GM18907 (cell line): Measurements from ENCODE around the gene NSG2.
"Not testable (repeated sequence)": the region's sequence is repeated elsewhere in the genome, so short reads cannot be mapped to it uniquely, and the experiment has no call there.

Experiments
- ATAC-seq: cut with Tn5 transposase; IDR thresholded peaks from one replicate; pipeline ENCODE4 v1.9.1; 2021; ENCODE audit warnings: mild to moderate bottlenecking, moderate library complexity; ENCODE audit not compliant: unreplicated experiment

Gene NSG2

GRCh38 chr5:174045470-174046025, at the start of gene NSG2:
Gene NSG2, plus strand, starts transcription at chr5:174045706. Its CDS starts 1,050 bp downstream, at chr5:174046756.
- ATAC-seq, result peak; percentile 89

- no peak for ATAC-seq
These were observed 48.2 kb upstream of the NSG2 start for GRCh38 chr5:173997331-173997730.

GRCh38 chr5:173998531-173998930, 47.0 kb upstream of the NSG2 start:
- no peak for ATAC-seq

- no peak for ATAC-seq
These were observed 45.4 kb upstream of the NSG2 start for GRCh38 chr5:174000076-174000475.

GRCh38 chr5:174003795-174004194, 41.7 kb upstream of the NSG2 start:
- no peak for ATAC-seq

- no peak for ATAC-seq
These were observed 36.6 kb upstream of the NSG2 start for GRCh38 chr5:174008922-174009321.

GRCh38 chr5:174010365-174010764, 35.1 kb upstream of the NSG2 start:
- ATAC-seq, result no peak

- ATAC-seq, result no peak
These were observed 34.1 kb upstream of the NSG2 start for GRCh38 chr5:174011441-174011840.

- not testable (repeated sequence) for ATAC-seq
These were observed 25.2 kb upstream of the NSG2 start for GRCh38 chr5:174020069-174020927.

- no peak for ATAC-seq
These were observed 24.6 kb upstream of the NSG2 start for GRCh38 chr5:174020928-174021304.

GRCh38 chr5:174022384-174023095, 23.0 kb upstream of the NSG2 start:
- no peak for ATAC-seq

- no peak for ATAC-seq
These were observed 15.2 kb upstream of the NSG2 start for GRCh38 chr5:174030286-174030685.

- no peak for ATAC-seq
These were observed 846 bp upstream of the NSG2 start for GRCh38 chr5:174044466-174045254.

- ATAC-seq, result no peak
These were observed 1.1 kb downstream of the NSG2 start for GRCh38 chr5:174046558-174046957.

GRCh38 chr5:174047472-174048099, 2.1 kb downstream of the NSG2 start:
- ATAC-seq, result no peak

- no peak for ATAC-seq
These were observed 7.1 kb downstream of the NSG2 start for GRCh38 chr5:174052636-174053035.

- no peak for ATAC-seq
These were observed 8.4 kb downstream of the NSG2 start for GRCh38 chr5:174053905-174054304.

- ATAC-seq, result no peak
These were observed 10.8 kb downstream of the NSG2 start for GRCh38 chr5:174056064-174056847.

- no peak for ATAC-seq
These were observed 11.7 kb downstream of the NSG2 start for GRCh38 chr5:174057206-174057605.
